COLO668 (cell line): ENCODE results near the gene TAGAP.
"Not testable (repeated sequence)": the region's sequence is repeated elsewhere in the genome, so short reads cannot be mapped to it uniquely, and the experiment has no call there.

Experiments used
- DNase-seq: peaks from one replicate; lab custom pipeline; 2025; ENCODE audit not compliant: unreplicated experiment; lab: John Stamatoyannopoulos, UW

Gene TAGAP

GRCh38 chr6:159045801-159046200, 1.0 kb upstream of the TAGAP start:
- no peak for DNase-seq

GRCh38 chr6:159043947-159044346, 844 bp downstream of the TAGAP start:
- DNase-seq: no peak

- DNase-seq: no peak
These were observed 1.5 kb downstream of the TAGAP start for GRCh38 chr6:159043251-159043650.

- DNase-seq: no peak
These were observed 2.0 kb downstream of the TAGAP start for GRCh38 chr6:159042826-159043181.

GRCh38 chr6:159042003-159042825, 2.6 kb downstream of the TAGAP start:
- DNase-seq: peak; percentile 48

- DNase-seq: no peak
These were observed 3.6 kb downstream of the TAGAP start for GRCh38 chr6:159041181-159041580.

- DNase-seq: no peak
These were observed 4.9 kb downstream of the TAGAP start for GRCh38 chr6:159039885-159040258.

- DNase-seq: no peak
These were observed 5.6 kb downstream of the TAGAP start for GRCh38 chr6:159038914-159039884.

GRCh38 chr6:159038318-159038717, 6.5 kb downstream of the TAGAP start:
- not testable (repeated sequence) for DNase-seq

- no peak for DNase-seq
These were observed 7.0 kb downstream of the TAGAP start for GRCh38 chr6:159037756-159038290.

GRCh38 chr6:159036673-159037072, 8.1 kb downstream of the TAGAP start:
- DNase-seq: no peak

GRCh38 chr6:159035891-159036290, 8.9 kb downstream of the TAGAP start:
- DNase-seq: no peak

GRCh38 chr6:159033160-159034049, 11.4 kb downstream of the TAGAP start:
- no peak for DNase-seq

- no peak for DNase-seq
These were observed 12.9 kb downstream of the TAGAP start for GRCh38 chr6:159031846-159032245.

- no peak for DNase-seq
These were observed 14.6 kb downstream of the TAGAP start for GRCh38 chr6:159030168-159030567.

- DNase-seq: not testable (repeated sequence)
These were observed 19.6 kb downstream of the TAGAP start for GRCh38 chr6:159025224-159025623.

- DNase-seq: no peak
These were observed 20.9 kb downstream of the TAGAP start for GRCh38 chr6:159023893-159024292.

- DNase-seq: no peak
These were observed 24.8 kb downstream of the TAGAP start for GRCh38 chr6:159020011-159020410.

GRCh38 chr6:159017757-159018559, 26.8 kb downstream of the TAGAP start:
- DNase-seq: no peak

- no peak for DNase-seq
These were observed 30.4 kb downstream of the TAGAP start for GRCh38 chr6:159014406-159014805.
